Astrocyte of the hippocampus (primary cell): ENCODE results near the gene CFAP45.

Source experiments
- DNase-seq: peaks from one replicate; pipeline ENCODE4 v3.0.0; 2011; ENCODE audit warnings: low read depth, low spot score

The CFAP45 gene

GRCh38 chr1:159827549-159827948, 72.4 kb downstream of the CFAP45 start:
- no peak for DNase-seq

GRCh38 chr1:159827102-159827490, 72.9 kb downstream of the CFAP45 start:
- DNase-seq: no peak

GRCh38 chr1:159826441-159827101, 73.4 kb downstream of the CFAP45 start, which contains the start of gene SLAMF8:
Gene SLAMF8 (plus strand): TSS chr1:159826873. CDS start chr1:159826899, 26 bp downstream.
- no peak for DNase-seq

- no peak for DNase-seq
Measured at GRCh38 chr1:159825564-159825963, 74.4 kb downstream of the CFAP45 start.

GRCh38 chr1:159823406-159823805, 76.6 kb downstream of the CFAP45 start:
- no peak for DNase-seq
